Natural killer cell (primary cell): ENCODE data around the gene ADPRS. TPM values are rescaled to one million over a fixed set of nuclear protein-coding genes. Genes with fewer than 3 reads are reported as not detected.

Experiments
- ATAC-seq, 3 donors: fragments of 150-1000 bp in 2 of 3; fragments of 200-7000 bp in 1 of 3; cut with Tn5 transposase; 1 replicate in 1 of 3; 2 replicates in 2 of 3; pipeline ENCODE4 v1.10.0; 2021; ENCODE audit warnings: mild to moderate bottlenecking in 2 of 3, moderate library complexity in 2 of 3
- DNase-seq, 2 donors: peaks; one replicate each; pipeline versions ENCODE4 v3.0.0 to v3.0.0-alpha.2; 2013 to 2021; ENCODE audit warnings: mixed read lengths in 1 of 2
- H3K27ac ChIP-seq: one replicate; pipeline ENCODE4 v1.5.1; 2013; ENCODE audit warnings: mild to moderate bottlenecking, low read length
- H3K27me3 ChIP-seq: one replicate; pipeline ENCODE4 v1.6.1; 2013; ENCODE audit warnings: low read length; ENCODE audit not compliant: control insufficient read depth, insufficient read depth
- H3K36me3 ChIP-seq: one replicate; pipeline ENCODE4 v1.6.1; 2013; ENCODE audit warnings: low read length; ENCODE audit not compliant: control insufficient read depth, insufficient read depth
- H3K4me1 ChIP-seq: one replicate; pipeline ENCODE4 v1.6.1; 2013; ENCODE audit warnings: low read length; ENCODE audit not compliant: control insufficient read depth, insufficient read depth
- H3K4me3 ChIP-seq: one replicate; pipeline ENCODE4 v1.5.1; 2013; ENCODE audit warnings: low read length
- H3K9me3 ChIP-seq: one replicate; pipeline ENCODE4 v1.6.1; 2013; ENCODE audit warnings: low read length; ENCODE audit not compliant: control insufficient read depth, insufficient read depth
- H3K27ac Mint-ChIP-seq, 2 donors: one replicate each; pipeline ENCODE4 v1.8.0; 2022; ENCODE audit warnings: mild to moderate bottlenecking in 2 of 2, mixed read lengths in 2 of 2, moderate library complexity in 1 of 2
- H3K27me3 Mint-ChIP-seq, 2 donors: one replicate each; pipeline ENCODE4 v1.8.0; 2022; ENCODE audit warnings: low read depth in 2 of 2, mixed read lengths in 2 of 2
- H3K36me3 Mint-ChIP-seq: one replicate; pipeline ENCODE4 v1.8.0; 2022; ENCODE audit warnings: mixed read lengths
- H3K4me1 Mint-ChIP-seq, 2 donors: one replicate each; pipeline ENCODE4 v1.8.0; 2022; ENCODE audit warnings: mixed read lengths in 2 of 2
- H3K4me3 Mint-ChIP-seq: one replicate; pipeline ENCODE4 v1.8.0; 2022; ENCODE audit warnings: mild to moderate bottlenecking, moderate library complexity, mixed read lengths
- H3K9me3 Mint-ChIP-seq, 2 donors: one replicate each; pipeline ENCODE4 v1.8.0; 2022; ENCODE audit warnings: mixed read lengths in 2 of 2
- WGBS: methylation state at CpG from one replicate; pipeline ENCODE4 v1.1.7; 2013; ENCODE audit warnings: missing lambda C conversion rate; ENCODE audit not compliant: insufficient coverage; 5-methylcytosine and 5-hydroxymethylcytosine counted together
- intact Hi-C: fragments of 100-400 bp; cut with micrococcal nuclease; formaldehyde crosslinking; loops from one replicate; pipeline ENCODE4 v1.14.2; 2022
- total RNA-seq, 4 donors: library from RNA; stranded (reverse); fragments of 120-200 nt in 1 of 4; gene quantifications; one replicate each; pipeline versions ENCODE4 v1.2.3 to v1.2.4, GENCODE V29; 2013 to 2022
- TF ChIP-seq, protein P1 (sequence below): fragments of 200-600 bp; IDR thresholded peaks from one replicate; pipeline ENCODE4 v1.8.0; 2022; ENCODE audit warnings: antibody characterized with exemption

ADPRS gene
- total RNA-seq, 3 donors from 2014 or later (not counting 1 experiment from before 2014, with no cell fraction given), result 9.6 to 15.9 (median 12.4) TPM

DNA sequence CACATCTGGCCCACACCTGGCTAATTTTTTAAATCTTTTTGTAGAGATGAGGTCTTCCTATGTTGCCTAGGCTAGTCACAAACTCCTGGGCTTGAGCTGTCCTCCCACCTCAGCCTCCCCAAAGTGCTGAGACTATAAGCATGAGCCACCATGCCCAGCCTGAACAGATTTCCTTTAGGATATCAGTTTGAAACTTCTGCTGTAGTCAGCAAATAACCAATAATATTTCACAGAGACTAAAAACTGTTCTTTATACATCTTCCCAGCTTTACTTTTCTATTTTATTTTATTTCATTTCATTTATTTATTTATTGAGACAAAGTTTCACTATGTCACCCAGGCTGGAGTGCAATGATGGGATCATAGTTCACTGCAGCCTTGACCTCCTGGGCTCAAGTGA, 34.7 kb upstream of the ADPRS start:
- peaks cover 9% of the 10 kb centered on the region for H3K36me3 ChIP-seq
- TF ChIP-seq, protein P1, sequence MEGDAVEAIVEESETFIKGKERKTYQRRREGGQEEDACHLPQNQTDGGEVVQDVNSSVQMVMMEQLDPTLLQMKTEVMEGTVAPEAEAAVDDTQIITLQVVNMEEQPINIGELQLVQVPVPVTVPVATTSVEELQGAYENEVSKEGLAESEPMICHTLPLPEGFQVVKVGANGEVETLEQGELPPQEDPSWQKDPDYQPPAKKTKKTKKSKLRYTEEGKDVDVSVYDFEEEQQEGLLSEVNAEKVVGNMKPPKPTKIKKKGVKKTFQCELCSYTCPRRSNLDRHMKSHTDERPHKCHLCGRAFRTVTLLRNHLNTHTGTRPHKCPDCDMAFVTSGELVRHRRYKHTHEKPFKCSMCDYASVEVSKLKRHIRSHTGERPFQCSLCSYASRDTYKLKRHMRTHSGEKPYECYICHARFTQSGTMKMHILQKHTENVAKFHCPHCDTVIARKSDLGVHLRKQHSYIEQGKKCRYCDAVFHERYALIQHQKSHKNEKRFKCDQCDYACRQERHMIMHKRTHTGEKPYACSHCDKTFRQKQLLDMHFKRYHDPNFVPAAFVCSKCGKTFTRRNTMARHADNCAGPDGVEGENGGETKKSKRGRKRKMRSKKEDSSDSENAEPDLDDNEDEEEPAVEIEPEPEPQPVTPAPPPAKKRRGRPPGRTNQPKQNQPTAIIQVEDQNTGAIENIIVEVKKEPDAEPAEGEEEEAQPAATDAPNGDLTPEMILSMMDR, result no peak
- H3K4me1 ChIP-seq, result no peaks in the 10 kb centered on the region
- ATAC-seq, result no peak
- intact Hi-C loops, result no loop called here
- no peaks in the 10 kb centered on the region for H3K36me3 Mint-ChIP-seq
- no peaks in the 10 kb centered on the region for H3K9me3 Mint-ChIP-seq
- no peaks in the 10 kb centered on the region for H3K4me1 Mint-ChIP-seq
- no peak overlapping the region for H3K27ac ChIP-seq
- H3K9me3 ChIP-seq, result no peaks in the 10 kb centered on the region
- H3K27me3 ChIP-seq, result no peaks in the 10 kb centered on the region
- H3K27me3 Mint-ChIP-seq, result no peaks in the 10 kb centered on the region
- no peak for DNase-seq
- H3K27ac Mint-ChIP-seq, result no peak overlapping the region
- no peak overlapping the region for H3K4me3 Mint-ChIP-seq
- H3K4me3 ChIP-seq, result no peak overlapping the region

- Histone ChIP-seq H3K36me3 (peaks cover 9% of the 10 kb centered on the region), H3K9me3 (no peaks in the 10 kb centered on the region), H3K27me3 (no peaks in the 10 kb centered on the region), H3K27ac (no peak overlapping the region), H3K4me3 (no peak overlapping the region), H3K4me1 (no peaks in the 10 kb centered on the region)
- ATAC-seq, result no peak
- DNase-seq, result no peak
- Mint-ChIP-seq H3K36me3 (no peaks in the 10 kb centered on the region), H3K9me3 (no peaks in the 10 kb centered on the region), H3K4me3 (no peak overlapping the region), H3K4me1 (no peaks in the 10 kb centered on the region), H3K27me3 (no peaks in the 10 kb centered on the region), H3K27ac (no peak overlapping the region)
- WGBS, result 97% methylated on average over 4 of the region's 5 CpGs
- TF ChIP-seq, protein P1, result no peak
- intact Hi-C loops, result no loop called here
Measured at GRCh38 chr1:36055706-36056105, 33.0 kb upstream of the ADPRS start.

- Mint-ChIP-seq H3K4me3 (no peak overlapping the region), H3K36me3 (no peaks in the 10 kb centered on the region), H3K27ac (no peak overlapping the region), H3K9me3 (no peaks in the 10 kb centered on the region), H3K27me3 (no peaks in the 10 kb centered on the region), H3K4me1 (no peaks in the 10 kb centered on the region)
- TF ChIP-seq, protein P1, result no peak
- WGBS, result 100% methylated on average over 1 of the region's 1 CpG
- Histone ChIP-seq H3K36me3 (no peaks in the 10 kb centered on the region), H3K27ac (no peak overlapping the region), H3K4me3 (no peak overlapping the region), H3K27me3 (no peaks in the 10 kb centered on the region), H3K9me3 (no peaks in the 10 kb centered on the region), H3K4me1 (no peaks in the 10 kb centered on the region)
- intact Hi-C loops, result no loop called here
- ATAC-seq, result no peak
- no peak for DNase-seq
Measured at GRCh38 chr1:36062315-36062714, 26.4 kb upstream of the ADPRS start.

GRCh38 chr1:36067871-36068270, 20.8 kb upstream of the ADPRS start:
- Histone ChIP-seq H3K4me1 (no peaks in the 10 kb centered on the region), H3K4me3 (no peak overlapping the region), H3K36me3 (no peaks in the 10 kb centered on the region), H3K27me3 (no peaks in the 10 kb centered on the region), H3K27ac (no peak overlapping the region), H3K9me3 (no peaks in the 10 kb centered on the region)
- no peak overlapping the region for H3K27ac Mint-ChIP-seq
- intact Hi-C loops, result no loop called here
- H3K4me3 Mint-ChIP-seq, result no peak overlapping the region
- H3K9me3 Mint-ChIP-seq, result no peaks in the 10 kb centered on the region
- DNase-seq (no peak), ATAC-seq (no peak)
- no peaks in the 10 kb centered on the region for H3K36me3 Mint-ChIP-seq
- H3K4me1 Mint-ChIP-seq, result no peaks in the 10 kb centered on the region
- TF ChIP-seq, protein P1, result no peak
- no peaks in the 10 kb centered on the region for H3K27me3 Mint-ChIP-seq
